ENCODE results near the gene MRPL41.
A peak's percentile ranks its signal among the peaks of the same experiment; 100 is the strongest.

DNA sequence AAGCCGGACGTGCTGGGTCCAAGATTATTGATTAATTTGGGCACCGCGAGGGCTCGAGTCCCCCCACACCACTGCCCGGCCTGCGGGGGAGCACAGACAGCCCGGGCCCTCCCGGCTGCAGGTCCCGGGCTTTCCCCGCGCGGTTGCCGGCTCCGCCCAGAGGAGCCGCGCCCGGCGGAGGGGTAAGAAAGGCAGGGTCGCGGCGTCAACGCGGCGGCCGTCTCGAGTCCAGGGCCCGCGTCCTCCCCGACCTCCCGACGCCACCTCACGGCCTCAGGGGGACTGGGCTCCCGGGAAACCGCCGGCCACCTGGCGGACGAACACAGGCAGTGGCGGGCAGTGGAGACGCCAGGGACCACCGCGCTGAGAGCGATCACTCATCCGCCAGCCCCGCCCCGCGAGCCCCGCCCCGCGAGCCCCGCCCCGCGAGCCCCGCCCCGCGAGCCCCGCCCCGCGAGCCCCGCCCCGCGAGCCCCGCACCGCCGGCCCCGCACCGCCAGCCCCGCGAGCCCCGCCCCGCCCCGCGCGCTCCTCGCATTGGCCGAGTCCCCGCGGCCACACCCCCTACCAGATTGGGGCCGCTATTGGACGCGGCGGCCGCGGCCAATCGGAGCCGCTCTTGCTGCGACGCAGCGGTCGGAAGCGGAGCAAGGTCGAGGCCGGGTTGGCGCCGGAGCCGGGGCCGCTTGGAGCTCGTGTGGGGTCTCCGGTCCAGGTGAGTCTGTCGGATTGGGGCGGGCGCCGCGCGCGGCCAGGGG, at the start of gene MRPL41:
- TF ChIP-seq, protein P1, sequence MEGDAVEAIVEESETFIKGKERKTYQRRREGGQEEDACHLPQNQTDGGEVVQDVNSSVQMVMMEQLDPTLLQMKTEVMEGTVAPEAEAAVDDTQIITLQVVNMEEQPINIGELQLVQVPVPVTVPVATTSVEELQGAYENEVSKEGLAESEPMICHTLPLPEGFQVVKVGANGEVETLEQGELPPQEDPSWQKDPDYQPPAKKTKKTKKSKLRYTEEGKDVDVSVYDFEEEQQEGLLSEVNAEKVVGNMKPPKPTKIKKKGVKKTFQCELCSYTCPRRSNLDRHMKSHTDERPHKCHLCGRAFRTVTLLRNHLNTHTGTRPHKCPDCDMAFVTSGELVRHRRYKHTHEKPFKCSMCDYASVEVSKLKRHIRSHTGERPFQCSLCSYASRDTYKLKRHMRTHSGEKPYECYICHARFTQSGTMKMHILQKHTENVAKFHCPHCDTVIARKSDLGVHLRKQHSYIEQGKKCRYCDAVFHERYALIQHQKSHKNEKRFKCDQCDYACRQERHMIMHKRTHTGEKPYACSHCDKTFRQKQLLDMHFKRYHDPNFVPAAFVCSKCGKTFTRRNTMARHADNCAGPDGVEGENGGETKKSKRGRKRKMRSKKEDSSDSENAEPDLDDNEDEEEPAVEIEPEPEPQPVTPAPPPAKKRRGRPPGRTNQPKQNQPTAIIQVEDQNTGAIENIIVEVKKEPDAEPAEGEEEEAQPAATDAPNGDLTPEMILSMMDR (IDR thresholded peaks at IDR 0.05; ENCODE audit: insufficient read depth, low read length), result no peak
- TF ChIP-seq GABPA (IDR thresholded peaks at IDR 0.05; ENCODE audit: low read depth) (no peak), POLR2AphosphoS5 (IDR thresholded peaks at IDR 0.05; ENCODE audit: low read depth) (peak; percentile 47; the same call in 1 of the 2 replicates), REST (IDR thresholded peaks at IDR 0.05; ENCODE audit: insufficient replicate concordance, low read depth) (no peak)

Data from HL-60 (cell line).